Measurements from ENCODE around the gene MGME1.

MGME1 gene

DNA sequence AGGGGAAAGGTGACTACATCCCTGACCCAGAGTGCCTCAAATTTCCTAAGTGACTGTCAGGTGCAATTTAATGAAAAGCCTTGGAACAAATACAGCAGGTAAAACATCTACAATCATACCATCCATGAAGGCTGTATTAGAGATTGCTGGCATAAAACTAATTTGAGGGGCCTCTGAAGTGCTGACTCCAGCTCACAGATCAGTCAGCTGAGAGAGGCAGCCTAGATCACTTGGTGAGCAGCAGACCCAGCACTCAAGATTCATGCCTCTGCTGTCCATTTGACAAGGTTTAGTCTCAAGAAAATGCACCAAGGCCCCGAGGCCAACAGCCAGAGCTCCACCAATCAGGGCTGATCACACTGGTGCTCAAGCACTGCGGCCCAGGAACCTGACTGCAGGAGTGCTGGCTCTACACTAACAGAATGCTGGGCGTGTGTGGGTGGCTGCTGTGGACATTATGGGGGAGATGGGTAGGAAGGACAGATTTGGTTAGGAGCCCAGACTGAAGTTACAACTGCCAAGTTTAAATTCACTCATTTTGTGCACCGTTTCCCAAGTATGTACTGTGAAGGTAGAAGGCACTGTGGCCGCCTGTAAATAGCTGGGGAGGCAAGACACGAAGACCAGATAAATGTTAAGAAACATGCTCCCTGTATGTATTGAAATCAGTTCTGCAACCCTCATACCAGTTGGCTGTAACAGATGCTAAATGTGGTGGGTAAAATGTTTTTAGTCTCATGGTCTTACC, 28.4 kb upstream of the MGME1 start:
- Histone ChIP-seq H3K27me3 (ENCODE audit: control insufficient read depth, insufficient read depth, low read length) (no peaks in the 10 kb centered on the region), H3K9me3 (ENCODE audit: control insufficient read depth, insufficient read depth, low read length) (no peaks in the 10 kb centered on the region), H3K27ac (ENCODE audit: low read length) (no peak overlapping the region), H3K4me3 (ENCODE audit: low read length) (no peak overlapping the region), H3K4me1 (ENCODE audit: control insufficient read depth, insufficient read depth, low read length) (peaks cover 7% of the 10 kb centered on the region), H3K36me3 (ENCODE audit: control insufficient read depth, insufficient read depth, low read length) (peaks cover 13% of the 10 kb centered on the region; the same call in 1 of the 2 replicates)
- DNase-seq (ENCODE audit: low read depth, low spot score) = no peak
- WGBS (ENCODE audit: insufficient coverage, insufficient read length) = no CpG with 5 or more reads among the region's 6 CpGs

DNA sequence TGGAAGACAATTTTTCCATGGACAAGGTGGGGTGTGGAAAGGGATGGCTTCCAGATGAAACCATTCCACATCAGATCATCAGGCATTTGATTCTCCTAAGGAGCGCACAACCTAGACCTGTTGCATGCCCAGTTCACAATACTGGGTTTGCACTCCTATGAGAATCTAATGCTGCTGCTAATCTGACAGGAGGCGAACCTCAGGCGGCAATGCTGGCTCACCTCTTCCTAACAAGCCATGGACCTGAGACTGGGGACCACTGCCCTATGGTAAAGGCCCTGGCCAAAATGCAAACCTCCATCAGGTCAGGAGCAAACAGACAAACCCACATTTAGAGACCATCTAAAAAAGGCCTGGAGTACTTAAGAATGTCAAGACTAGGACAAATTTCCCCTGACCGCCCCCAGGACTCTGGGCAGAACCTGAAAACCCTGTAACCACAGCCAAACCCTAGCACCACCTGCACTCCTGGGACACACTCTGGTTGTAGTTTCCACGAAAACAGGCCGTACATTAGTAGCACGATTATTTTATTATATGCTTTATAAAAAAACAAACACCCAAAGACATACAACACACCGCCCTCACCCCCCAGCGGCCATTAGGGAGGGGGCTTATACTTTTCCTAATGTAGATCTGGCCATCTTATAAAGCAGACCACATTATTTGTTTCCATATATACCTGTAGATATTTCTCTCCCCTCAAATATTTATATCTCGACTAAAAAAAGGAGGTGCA, 27.6 kb upstream of the MGME1 start:
- no peaks in the 10 kb centered on the region for H3K9me3 ChIP-seq (ENCODE audit: control insufficient read depth, insufficient read depth, low read length)
- H3K36me3 ChIP-seq (ENCODE audit: control insufficient read depth, insufficient read depth, low read length) = peaks cover 20% of the 10 kb centered on the region; the same call in 1 of the 2 replicates
- H3K27me3 ChIP-seq (ENCODE audit: control insufficient read depth, insufficient read depth, low read length) = no peaks in the 10 kb centered on the region
- no peak for DNase-seq (ENCODE audit: low read depth, low spot score)
- H3K27ac ChIP-seq (ENCODE audit: low read length) = no peak overlapping the region
- peaks cover 7% of the 10 kb centered on the region; the same call in 1 of the 2 replicates for H3K4me1 ChIP-seq (ENCODE audit: control insufficient read depth, insufficient read depth, low read length)
- no peak overlapping the region for H3K4me3 ChIP-seq (ENCODE audit: low read length)
- no CpG with 5 or more reads among the region's 10 CpGs for WGBS (ENCODE audit: insufficient coverage, insufficient read length)

DNA sequence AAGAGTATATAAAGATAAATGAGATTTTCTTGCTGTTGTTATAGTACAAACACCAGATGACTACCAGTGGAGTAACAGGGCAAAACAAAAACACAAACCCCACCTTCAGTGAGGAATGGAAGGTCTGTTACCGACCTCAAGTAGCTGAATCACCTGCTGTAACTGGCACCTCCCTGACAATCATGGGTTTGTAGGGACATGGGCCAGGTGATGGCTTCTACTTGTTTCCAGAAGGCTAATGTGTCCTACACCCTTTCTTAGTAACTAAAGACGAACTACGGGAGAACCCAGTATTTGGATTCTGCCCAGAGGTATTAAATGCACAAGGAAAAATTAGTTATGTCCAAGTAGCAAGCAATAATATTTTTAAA, 27.0 kb upstream of the MGME1 start:
- DNase-seq (ENCODE audit: low read depth, low spot score) = no peak
- no peaks in the 10 kb centered on the region for H3K9me3 ChIP-seq (ENCODE audit: control insufficient read depth, insufficient read depth, low read length)
- no peak overlapping the region for H3K4me3 ChIP-seq (ENCODE audit: low read length)
- no peaks in the 10 kb centered on the region for H3K27me3 ChIP-seq (ENCODE audit: control insufficient read depth, insufficient read depth, low read length)
- H3K27ac ChIP-seq (ENCODE audit: low read length) = no peak overlapping the region
- WGBS (ENCODE audit: insufficient coverage, insufficient read length) = no CpG with 5 or more reads among the region's 3 CpGs
- H3K4me1 ChIP-seq (ENCODE audit: control insufficient read depth, insufficient read depth, low read length) = peaks cover 7% of the 10 kb centered on the region; the same call in 1 of the 2 replicates
- H3K36me3 ChIP-seq (ENCODE audit: control insufficient read depth, insufficient read depth, low read length) = peaks cover 24% of the 10 kb centered on the region; the same call in 1 of the 2 replicates

DNA sequence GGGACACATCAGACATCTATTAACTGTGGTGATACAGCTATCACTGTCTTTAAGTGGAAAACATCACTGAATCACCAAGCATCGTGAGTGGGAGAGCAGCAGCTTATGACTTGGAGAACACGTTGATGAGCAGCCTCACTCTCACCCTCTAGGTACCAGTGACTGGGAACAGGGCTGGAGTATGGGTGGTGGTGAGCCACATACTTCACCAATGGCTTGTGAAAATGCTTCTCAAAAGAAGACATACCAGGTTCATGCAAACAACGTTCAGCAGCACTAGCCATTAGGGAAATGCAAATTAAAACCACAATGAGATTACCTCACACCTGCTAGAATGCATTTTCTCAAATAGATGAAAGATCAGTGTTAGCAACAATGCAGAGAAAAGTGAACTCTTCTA, 25.5 kb upstream of the MGME1 start:
- WGBS (ENCODE audit: insufficient coverage, insufficient read length) = no CpG with 5 or more reads among the region's 3 CpGs
- H3K27me3 ChIP-seq (ENCODE audit: control insufficient read depth, insufficient read depth, low read length) = no peaks in the 10 kb centered on the region
- no peak overlapping the region for H3K27ac ChIP-seq (ENCODE audit: low read length)
- no peak for DNase-seq (ENCODE audit: low read depth, low spot score)
- H3K36me3 ChIP-seq (ENCODE audit: control insufficient read depth, insufficient read depth, low read length) = peaks cover 31% of the 10 kb centered on the region; the same call in 1 of the 2 replicates
- H3K9me3 ChIP-seq (ENCODE audit: control insufficient read depth, insufficient read depth, low read length) = no peaks in the 10 kb centered on the region
- peaks cover 7% of the 10 kb centered on the region; the same call in 1 of the 2 replicates for H3K4me1 ChIP-seq (ENCODE audit: control insufficient read depth, insufficient read depth, low read length)
- H3K4me3 ChIP-seq (ENCODE audit: low read length) = no peak overlapping the region

- DNase-seq (ENCODE audit: low read depth, low spot score) = no peak
- Histone ChIP-seq H3K27me3 (ENCODE audit: control insufficient read depth, insufficient read depth, low read length) (no peaks in the 10 kb centered on the region), H3K27ac (ENCODE audit: low read length) (no peak overlapping the region), H3K9me3 (ENCODE audit: control insufficient read depth, insufficient read depth, low read length) (no peaks in the 10 kb centered on the region), H3K4me3 (ENCODE audit: low read length) (no peak overlapping the region), H3K4me1 (ENCODE audit: control insufficient read depth, insufficient read depth, low read length) (no peaks in the 10 kb centered on the region), H3K36me3 (ENCODE audit: control insufficient read depth, insufficient read depth, low read length) (peaks cover 45% of the 10 kb centered on the region)
- whole genome bisulfite sequencing (ENCODE audit: insufficient coverage, insufficient read length) = no CpG with 5 or more reads among the region's 4 CpGs
These were observed 23.9 kb upstream of the MGME1 start for GRCh38 chr20:17944854-17945474.

DNA sequence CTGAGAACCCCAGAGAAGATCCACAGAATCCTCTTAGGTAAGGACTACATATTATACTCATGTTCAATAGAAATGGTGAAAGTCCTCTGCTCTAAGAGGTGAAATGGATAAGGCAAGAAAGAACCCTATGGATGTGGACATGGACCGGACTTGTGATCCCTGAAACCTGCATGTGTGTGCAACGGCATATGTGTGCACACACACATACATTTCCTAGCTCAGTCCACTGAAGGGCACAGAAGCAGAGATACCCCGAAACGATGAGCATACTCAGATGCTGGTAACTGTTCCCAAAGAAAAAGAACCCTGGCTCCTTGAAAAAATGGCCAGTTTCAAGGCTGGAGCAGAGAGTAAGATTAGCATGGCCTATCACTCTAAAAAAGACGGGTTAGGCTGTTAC, 22.8 kb upstream of the MGME1 start:
- Histone ChIP-seq H3K4me3 (ENCODE audit: low read length) (no peak overlapping the region), H3K27ac (ENCODE audit: low read length) (no peak overlapping the region), H3K9me3 (ENCODE audit: control insufficient read depth, insufficient read depth, low read length) (no peaks in the 10 kb centered on the region), H3K36me3 (ENCODE audit: control insufficient read depth, insufficient read depth, low read length) (peaks cover 52% of the 10 kb centered on the region), H3K4me1 (ENCODE audit: control insufficient read depth, insufficient read depth, low read length) (no peaks in the 10 kb centered on the region), H3K27me3 (ENCODE audit: control insufficient read depth, insufficient read depth, low read length) (no peaks in the 10 kb centered on the region)
- WGBS (ENCODE audit: insufficient coverage, insufficient read length) = no CpG with 5 or more reads among the region's 5 CpGs
- no peak for DNase-seq (ENCODE audit: low read depth, low spot score)

DNA sequence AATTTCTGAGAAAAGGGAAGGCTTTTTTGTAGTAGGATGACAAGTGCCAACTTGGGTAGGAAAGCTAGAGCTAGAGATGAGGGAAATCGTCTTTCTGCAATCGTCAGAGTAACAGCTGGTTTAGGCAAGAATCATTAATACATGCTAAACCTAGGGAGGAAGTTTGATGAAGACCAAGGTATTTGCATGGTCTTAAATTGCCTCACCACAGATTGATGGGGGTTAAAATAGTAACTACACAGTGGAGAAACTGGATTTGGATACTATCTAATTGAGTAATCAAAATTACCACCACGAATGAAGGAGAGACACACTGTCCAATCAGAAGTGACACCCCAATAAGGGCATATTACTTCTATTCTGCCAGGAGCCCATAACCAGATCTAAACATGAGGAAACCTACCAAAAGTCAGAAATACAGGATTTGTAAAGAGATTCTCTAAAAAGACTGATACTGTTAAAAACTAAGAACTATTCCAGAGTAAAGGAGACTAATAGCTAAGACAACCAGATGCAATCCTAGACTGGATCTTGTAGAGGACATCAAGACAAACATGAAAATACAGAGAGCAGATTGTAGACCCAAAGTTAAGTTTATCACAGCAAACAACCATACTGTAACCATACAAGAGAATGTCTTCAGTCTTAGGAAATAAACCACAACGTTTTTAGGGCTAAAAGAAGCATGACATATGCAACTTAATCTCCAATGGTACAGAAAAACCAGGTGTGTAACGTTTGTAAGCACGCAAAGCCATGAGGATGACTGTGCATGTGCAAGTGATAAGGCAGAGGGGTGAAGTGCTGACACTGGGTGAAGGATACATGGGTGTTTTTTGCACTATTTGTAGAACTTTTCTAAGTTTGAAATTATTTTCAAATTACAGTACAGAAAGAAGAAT, 22.0 kb upstream of the MGME1 start:
- no peak for DNase-seq (ENCODE audit: low read depth, low spot score)
- Histone ChIP-seq H3K27ac (ENCODE audit: low read length) (no peak overlapping the region), H3K9me3 (ENCODE audit: control insufficient read depth, insufficient read depth, low read length) (no peaks in the 10 kb centered on the region), H3K27me3 (ENCODE audit: control insufficient read depth, insufficient read depth, low read length) (no peaks in the 10 kb centered on the region), H3K36me3 (ENCODE audit: control insufficient read depth, insufficient read depth, low read length) (peaks cover 52% of the 10 kb centered on the region), H3K4me1 (ENCODE audit: control insufficient read depth, insufficient read depth, low read length) (no peaks in the 10 kb centered on the region), H3K4me3 (ENCODE audit: low read length) (no peak overlapping the region)
- no CpG with 5 or more reads among the region's 6 CpGs for WGBS (ENCODE audit: insufficient coverage, insufficient read length)

- no peak for DNase-seq (ENCODE audit: low read depth, low spot score)
- no peaks in the 10 kb centered on the region for H3K27me3 ChIP-seq (ENCODE audit: control insufficient read depth, insufficient read depth, low read length)
- peaks cover 50% of the 10 kb centered on the region for H3K36me3 ChIP-seq (ENCODE audit: control insufficient read depth, insufficient read depth, low read length)
- no peak overlapping the region for H3K4me3 ChIP-seq (ENCODE audit: low read length)
- no peak overlapping the region for H3K27ac ChIP-seq (ENCODE audit: low read length)
- no peaks in the 10 kb centered on the region for H3K4me1 ChIP-seq (ENCODE audit: control insufficient read depth, insufficient read depth, low read length)
- no CpG with 5 or more reads among the region's 5 CpGs for WGBS (ENCODE audit: insufficient coverage, insufficient read length)
- no peaks in the 10 kb centered on the region for H3K9me3 ChIP-seq (ENCODE audit: control insufficient read depth, insufficient read depth, low read length)
These were observed 21.4 kb upstream of the MGME1 start for GRCh38 chr20:17947474-17947815.

DNA sequence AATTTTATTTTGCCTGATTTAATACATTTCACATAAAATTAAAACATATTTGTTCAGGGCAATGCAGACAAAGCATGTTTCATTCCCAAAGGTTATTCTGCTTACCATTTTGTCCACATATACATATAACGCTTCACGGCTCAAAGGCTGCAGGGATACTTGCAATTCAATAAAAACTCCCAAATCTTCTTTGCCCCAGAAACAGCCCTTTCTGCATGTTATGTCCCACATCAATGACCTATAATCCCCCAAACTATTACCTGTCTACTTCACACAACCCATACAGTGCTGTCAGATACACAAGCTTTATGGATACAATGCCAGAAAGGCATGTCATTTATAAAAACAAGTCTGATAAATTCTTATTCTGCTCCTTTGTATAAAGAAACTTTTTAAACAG, 20.4 kb upstream of the MGME1 start:
- Histone ChIP-seq H3K36me3 (ENCODE audit: control insufficient read depth, insufficient read depth, low read length) (peaks cover 53% of the 10 kb centered on the region), H3K27me3 (ENCODE audit: control insufficient read depth, insufficient read depth, low read length) (no peaks in the 10 kb centered on the region), H3K4me3 (ENCODE audit: low read length) (no peak overlapping the region), H3K4me1 (ENCODE audit: control insufficient read depth, insufficient read depth, low read length) (no peaks in the 10 kb centered on the region), H3K9me3 (ENCODE audit: control insufficient read depth, insufficient read depth, low read length) (no peaks in the 10 kb centered on the region), H3K27ac (ENCODE audit: low read length) (no peak overlapping the region)
- no CpG with 5 or more reads among the region's 2 CpGs for WGBS (ENCODE audit: insufficient coverage, insufficient read length)
- DNase-seq (ENCODE audit: low read depth, low spot score) = no peak

- DNase-seq (ENCODE audit: low read depth, low spot score) = no peak
- H3K4me1 ChIP-seq (ENCODE audit: control insufficient read depth, insufficient read depth, low read length) = no peaks in the 10 kb centered on the region
- H3K36me3 ChIP-seq (ENCODE audit: control insufficient read depth, insufficient read depth, low read length) = peaks cover 61% of the 10 kb centered on the region
- no CpG with 5 or more reads among the region's 4 CpGs for WGBS (ENCODE audit: insufficient coverage, insufficient read length)
- H3K9me3 ChIP-seq (ENCODE audit: control insufficient read depth, insufficient read depth, low read length) = no peaks in the 10 kb centered on the region
- no peak overlapping the region for H3K4me3 ChIP-seq (ENCODE audit: low read length)
- no peak overlapping the region for H3K27ac ChIP-seq (ENCODE audit: low read length)
- H3K27me3 ChIP-seq (ENCODE audit: control insufficient read depth, insufficient read depth, low read length) = no peaks in the 10 kb centered on the region
These were observed 18.9 kb upstream of the MGME1 start for GRCh38 chr20:17949899-17950298.

All from iPS DF 6.9 (cell line).